T-helper 2 cell (primary cell): ENCODE results near the gene LRMDA.
A peak's percentile ranks its signal among the peaks of the same experiment; 100 is the strongest.
"Not testable (repeated sequence)": the region's sequence is repeated elsewhere in the genome, so short reads cannot be mapped to it uniquely, and the experiment has no call there.

Experiments used
- DNase-seq, 5 experiments: peaks; one replicate each; pipeline versions ENCODE4 v3.0.0 to v3.0.0-alpha.2; 2012 to 2022

LRMDA gene

GRCh38 chr10:75755528-75755927 is 324.1 kb downstream of the LRMDA start:
- no peak for DNase-seq

DNA sequence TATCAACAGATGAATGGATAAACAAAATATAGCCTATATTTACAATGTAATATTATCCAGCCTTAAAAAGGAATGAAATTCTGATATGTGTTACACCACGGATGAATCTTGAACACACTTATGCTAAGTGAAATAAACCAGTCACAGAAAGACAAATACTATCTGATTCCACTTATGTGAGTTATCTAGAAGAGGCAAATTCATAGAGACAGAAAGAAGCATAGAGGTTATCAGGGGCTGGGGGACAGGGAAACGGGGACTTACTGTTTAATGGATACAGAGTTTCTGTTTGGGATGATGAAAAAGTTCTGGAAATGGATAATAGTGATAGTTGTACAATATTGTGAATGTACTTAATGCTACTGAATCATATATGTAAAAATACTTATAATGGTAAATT is 329.9 kb downstream of the LRMDA start:
- no peak for DNase-seq

GRCh38 chr10:75762431-75762802 is 331.0 kb downstream of the LRMDA start:
- DNase-seq = no peak

DNA sequence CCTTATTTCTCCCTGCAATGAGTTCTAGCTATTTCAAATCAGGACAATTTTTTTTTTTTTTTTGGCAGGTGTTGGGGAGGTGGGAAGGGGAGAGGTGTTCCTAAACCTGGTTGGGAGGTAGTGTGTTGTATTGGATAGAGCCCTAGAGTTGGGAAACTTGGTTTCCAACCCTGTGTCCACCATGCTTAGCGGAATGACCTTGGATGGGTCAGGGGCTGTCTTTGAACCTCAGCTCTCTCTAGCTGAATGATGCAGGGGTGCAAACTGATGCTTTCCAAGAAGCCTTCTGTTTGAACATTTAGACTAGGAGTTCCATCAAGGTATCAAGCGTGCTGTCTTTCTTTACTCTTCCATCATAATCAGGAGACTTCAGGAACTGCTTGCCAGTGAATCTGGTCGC is 332.2 kb downstream of the LRMDA start:
- DNase-seq = no peak

- DNase-seq = no peak
Observed at GRCh38 chr10:75764974-75765788, 333.8 kb downstream of the LRMDA start.

- no peak for DNase-seq
Observed at GRCh38 chr10:75765789-75766096, 334.3 kb downstream of the LRMDA start.

DNA sequence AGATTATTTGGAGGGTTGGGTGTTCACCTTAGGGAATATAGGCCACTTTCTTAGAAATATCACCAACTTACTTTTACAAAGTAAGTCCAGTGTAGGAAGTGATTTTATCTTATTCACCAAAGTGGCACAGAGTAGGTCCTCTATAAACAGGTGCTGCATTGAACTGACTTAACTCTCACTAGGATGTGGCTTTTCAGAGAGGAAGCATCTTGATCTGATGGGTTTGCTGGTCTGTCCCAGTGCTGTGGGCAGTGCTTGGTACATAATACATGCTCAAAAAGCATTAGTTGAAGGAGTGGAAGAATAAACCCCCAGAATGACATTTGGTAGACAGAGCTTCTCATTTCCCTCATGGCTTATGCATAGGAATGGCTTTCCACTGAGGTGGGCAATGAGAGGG is 334.7 kb downstream of the LRMDA start:
- DNase-seq = peak in 1 of 5 experiments; percentile 20

DNA sequence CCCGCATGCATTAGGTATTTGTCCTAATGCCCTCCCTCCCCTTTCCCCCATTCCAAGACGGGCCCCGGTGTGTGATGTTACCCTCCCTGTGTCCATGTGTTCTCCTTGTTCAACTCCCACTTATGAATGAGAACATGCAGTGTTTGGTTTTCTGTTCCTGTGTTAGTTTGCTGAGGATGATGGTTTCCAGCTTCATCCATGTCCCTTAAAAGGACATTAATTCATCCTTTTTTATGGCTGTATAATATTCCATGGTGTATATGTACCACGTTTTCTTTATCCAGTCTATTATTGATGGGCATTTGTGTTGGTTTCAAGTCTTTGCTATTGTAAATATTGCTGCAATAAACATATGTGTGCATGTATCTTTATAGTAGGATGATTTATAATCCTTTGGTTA is 335.3 kb downstream of the LRMDA start:
- DNase-seq = not testable (repeated sequence)

- no peak for DNase-seq
Observed at GRCh38 chr10:75770626-75771081, 339.2 kb downstream of the LRMDA start.

GRCh38 chr10:75771606-75772005 is 340.2 kb downstream of the LRMDA start:
- DNase-seq = no peak

GRCh38 chr10:75772153-75772887 is 340.9 kb downstream of the LRMDA start:
- DNase-seq = peak in 1 of 5 experiments; percentile 52

DNA sequence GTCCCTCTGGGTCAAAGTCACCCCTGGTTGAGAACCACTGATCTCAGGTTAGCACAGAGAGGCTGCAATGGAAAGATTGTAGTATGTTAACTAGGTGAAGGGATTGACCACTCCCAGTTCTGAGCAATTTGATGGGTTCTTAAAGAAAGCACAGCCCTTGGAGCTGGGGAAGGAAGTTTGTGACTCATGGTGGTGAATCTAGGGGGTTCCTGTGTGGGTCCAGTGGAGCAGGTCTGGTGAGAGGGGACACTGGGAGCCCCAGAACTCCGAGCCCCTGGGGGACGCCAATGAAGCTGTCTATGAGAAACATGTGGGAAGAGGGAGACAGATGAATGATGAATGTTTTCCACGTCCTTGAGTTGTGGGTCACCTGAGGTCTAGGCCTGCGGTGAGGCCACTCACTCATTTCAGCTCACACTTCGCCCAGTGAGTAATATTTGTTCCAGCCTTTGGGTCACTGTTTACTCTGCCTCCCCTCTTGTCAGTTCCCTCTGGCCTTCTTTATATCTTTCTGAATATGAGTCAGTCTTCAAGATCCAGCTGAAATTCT is 341.9 kb downstream of the LRMDA start:
- no peak for DNase-seq

DNA sequence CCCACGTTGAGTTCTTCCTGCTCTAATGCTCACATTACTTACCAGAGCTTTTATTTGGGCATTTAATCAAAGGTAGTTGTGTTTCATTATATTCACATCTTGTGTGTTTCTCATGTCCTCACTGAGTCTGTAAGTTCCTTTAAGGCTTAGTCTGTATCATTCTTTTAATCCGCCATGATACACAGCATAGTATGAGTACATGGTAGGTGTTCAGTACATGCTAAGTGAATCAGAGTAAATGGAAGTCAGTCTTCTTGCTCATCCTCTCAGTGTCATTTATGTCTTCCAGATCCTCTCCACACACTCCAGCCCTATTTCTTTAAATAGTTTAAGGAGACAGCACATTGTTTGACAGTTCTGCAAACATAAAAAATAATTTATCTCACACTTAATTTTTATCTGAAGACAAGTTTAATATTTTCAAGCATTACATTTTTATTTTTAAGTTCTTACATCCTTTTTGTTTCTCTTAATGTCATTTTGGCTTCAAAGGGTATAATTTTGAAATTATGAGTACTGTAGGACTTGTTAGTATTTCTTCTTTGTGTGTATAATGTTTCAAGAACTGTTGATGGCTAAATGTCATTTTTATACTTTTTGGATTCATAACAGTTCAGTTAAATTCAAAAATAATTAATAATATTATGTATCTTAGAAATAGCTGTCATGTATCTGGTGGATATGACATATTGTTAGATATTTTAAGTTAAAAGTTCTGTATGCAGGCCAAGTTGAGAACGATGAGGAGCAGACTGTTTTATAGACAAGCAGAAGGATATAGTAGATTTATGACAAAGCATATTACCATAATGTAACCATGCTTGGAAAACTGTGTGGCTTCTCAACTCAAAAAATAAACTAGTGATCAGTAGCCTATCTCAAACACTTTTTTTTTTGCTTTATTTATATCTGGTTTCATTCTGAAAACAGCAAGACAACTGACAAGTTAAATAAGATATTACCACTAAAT is 342.7 kb downstream of the LRMDA start:
- DNase-seq = no peak

- no peak for DNase-seq
Observed at GRCh38 chr10:75774783-75775490, 343.5 kb downstream of the LRMDA start.

DNA sequence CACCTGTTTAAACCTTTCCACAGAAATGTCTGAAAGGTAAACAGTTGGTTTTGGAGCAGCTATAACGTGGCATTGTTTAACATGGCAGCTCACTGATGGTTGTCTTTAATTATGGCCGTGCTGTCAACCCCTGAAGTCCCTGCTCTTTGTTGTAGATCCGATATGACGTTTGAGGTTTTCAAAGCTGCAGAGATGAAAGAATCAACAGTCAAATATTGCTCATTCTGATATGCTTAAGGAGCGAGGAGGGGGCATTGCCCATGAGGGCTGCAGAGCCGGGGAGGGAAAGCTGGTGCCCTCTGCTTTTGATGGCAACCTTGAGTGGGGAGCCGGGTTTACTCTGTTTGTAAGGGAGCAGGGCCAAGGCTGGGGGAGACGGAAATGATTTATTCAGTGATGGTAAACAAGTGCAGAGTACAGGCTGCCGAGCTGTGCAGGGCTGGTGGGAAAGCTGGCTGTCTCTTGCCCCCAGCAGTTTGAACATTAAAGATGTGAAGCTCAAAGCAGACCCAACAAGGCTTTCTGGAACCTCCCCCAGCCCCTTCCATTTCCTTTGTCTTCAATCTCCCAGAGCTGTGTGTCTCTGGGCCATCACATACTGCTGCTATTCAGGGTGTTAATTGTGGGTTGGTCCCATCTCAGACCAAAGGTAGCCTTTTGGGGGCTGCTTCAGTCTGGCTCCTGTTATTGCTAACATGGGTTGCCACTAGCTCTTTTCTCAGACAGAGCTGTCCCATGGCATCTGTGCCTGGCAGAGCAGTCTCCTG is 345.5 kb downstream of the LRMDA start:
- DNase-seq = peak in 1 of 5 experiments; percentile 18

GRCh38 chr10:75778665-75779064 is 347.2 kb downstream of the LRMDA start:
- DNase-seq = no peak

DNA sequence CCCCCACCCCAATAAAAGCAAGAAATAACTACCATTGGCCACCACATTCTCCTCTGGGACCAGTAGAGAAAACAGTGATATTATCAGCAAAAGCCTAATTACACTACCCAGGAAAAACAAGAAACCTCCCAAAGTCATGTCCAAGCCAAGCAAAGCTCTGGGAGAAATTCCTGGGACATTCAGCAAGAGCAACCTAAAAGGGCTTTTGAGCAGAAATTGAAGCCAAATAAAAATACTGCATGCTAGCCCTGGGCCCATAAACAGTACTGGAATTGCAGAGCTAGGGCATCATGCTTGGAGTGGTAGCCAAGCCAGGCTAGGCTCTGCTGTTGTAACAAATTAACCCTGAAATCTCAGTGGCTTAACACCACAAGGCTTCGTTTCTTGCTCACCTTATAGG is 347.9 kb downstream of the LRMDA start:
- DNase-seq = no peak

DNA sequence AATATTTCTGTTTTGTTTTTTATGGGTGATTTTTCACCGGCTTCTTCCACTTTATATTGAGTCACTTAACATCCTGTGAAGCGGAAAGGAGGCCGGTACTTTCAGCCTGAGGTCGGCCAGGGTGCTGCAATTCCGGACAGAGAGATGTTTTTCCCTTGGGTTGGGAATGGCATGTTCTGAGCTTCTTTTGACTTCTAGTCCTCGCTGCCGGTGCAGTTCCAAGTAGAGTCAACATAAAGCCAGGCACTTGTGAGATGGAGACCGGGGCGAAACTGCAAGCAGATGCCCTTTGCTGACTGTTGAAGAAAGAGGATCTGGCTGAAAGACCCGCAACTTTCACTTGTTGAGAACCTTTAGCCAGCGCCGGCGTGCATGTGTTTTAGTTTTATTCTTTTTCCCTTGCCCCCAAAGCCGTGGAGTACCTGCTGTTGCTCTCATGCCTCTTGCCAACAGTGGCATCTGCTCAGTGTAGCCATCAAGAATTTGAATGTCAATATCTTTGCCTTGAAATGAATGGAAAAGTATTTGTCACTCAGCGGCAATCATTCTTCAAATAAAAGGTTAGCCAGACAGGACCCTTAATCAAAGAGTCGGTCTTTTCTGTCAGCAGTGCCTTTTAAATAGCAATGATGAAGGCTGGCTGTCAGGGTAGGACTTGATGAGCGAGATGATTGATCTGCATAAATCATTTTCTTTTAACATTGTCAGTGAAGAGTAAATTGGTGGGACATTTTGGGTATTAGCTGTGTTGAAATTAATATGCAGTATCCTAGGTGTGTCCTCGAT is 351.2 kb downstream of the LRMDA start:
- no peak for DNase-seq

- no peak for DNase-seq
Observed at GRCh38 chr10:75788394-75789205, 357.2 kb downstream of the LRMDA start.

GRCh38 chr10:75793848-75794247 is 362.4 kb downstream of the LRMDA start:
- no peak for DNase-seq
